COLO668 (cell line): ENCODE measurements around the gene IDE.
"Not testable (repeated sequence)": the region's sequence is repeated elsewhere in the genome, so short reads cannot be mapped to it uniquely, and the experiment has no call there.

Experiments used
- DNase-seq: peaks from one replicate; lab custom pipeline; 2025; ENCODE audit not compliant: unreplicated experiment; lab: John Stamatoyannopoulos, UW

The IDE gene

DNA sequence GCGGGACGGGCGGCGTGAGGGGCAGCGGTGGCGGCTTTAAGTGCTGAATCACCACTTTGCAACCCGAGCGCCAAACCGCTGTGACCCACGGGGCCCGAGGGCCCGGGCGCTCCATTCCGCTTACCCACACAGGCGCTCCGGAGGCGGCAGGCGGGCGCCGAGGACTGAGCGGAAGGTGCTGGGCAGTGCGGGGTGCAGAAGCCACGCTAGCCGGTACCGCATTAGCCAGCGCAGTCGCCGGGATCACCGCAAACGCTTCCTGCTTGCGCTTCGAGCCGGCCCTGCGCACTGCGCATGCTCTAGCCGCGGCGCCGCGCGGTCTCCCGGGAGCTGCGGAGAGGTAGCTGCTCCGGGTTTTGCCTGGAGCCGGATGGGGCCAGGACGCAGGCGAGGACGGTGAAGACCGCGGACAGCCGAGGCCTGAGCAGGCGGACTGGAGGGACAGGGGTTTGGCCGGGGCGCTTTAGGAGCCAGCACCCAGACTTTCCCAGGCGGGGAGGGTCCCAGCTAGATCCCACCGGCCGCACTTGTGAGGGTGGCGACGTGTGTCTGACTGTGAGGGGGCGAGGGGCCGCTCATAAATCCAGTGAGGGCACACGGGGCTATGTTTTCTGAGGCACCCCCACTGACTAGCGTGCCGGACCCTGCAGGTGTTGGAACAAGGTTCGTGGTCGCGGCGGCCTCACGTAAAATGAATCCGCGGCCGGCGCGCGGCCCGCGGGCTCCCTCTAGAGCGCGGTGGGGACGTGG, at the start of gene IDE:
Gene IDE, minus strand, starts transcription at position 296 of the 750 bp plus-strand sequence. Its CDS starts 74 bp downstream, at position 222.
- DNase-seq: peak; percentile 87

DNA sequence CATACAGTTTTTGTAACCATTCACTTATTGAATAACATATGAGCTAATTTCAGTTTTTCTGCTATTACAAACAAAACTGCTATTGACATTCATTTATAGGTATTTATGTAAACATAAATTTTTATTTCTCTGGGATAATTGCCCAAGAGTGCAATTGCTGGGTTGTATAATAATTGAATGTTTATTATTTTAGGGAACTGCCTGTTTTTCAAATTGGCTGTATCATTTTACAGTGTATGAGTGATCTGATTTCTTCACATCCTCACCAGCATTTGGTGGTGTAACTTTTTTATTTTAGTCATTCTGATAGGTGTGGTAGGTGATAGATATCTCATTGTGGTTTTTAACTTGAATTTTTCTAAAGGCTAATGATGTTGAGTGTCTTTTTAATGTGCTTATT, 45.5 kb upstream of the IDE start:
- DNase-seq: no peak

DNA sequence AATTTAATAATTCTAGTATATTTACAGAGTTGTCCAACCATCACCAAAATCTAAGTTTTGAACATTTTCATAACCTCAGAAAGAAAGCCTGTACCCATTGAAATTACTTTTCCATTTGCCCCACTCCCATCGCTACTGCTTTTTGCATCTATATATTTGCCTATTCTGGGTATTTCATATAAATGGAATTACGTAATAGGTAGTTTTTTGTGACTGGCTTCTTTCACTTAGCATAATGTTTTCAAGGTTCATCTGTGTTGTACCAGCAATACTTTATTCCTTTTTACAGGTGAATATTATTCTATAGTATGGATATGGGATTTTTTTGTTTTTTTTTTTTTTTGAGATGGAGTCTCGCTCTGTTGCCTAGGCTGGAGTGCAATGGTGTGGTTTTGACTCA, 41.6 kb upstream of the IDE start:
- no peak for DNase-seq

DNA sequence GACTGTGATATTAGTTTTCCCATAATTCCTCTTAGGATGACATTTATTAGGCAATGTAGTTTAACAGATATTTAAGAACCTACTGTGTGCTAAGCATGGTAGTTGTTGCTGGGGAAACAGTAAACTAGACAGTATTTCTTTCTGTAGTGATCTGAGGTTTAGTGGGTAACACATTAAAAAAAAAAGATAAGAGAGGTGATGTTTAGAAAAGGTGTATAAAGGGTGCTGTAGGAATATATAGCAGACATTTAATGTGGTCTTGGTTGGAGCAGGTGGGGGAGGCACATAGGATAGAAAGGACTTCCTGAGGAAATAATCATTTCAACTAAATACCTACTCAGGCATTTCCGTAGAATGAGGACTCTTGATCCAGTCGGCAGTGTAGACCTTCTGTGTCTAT, 30.9 kb upstream of the IDE start:
- no peak for DNase-seq

DNA sequence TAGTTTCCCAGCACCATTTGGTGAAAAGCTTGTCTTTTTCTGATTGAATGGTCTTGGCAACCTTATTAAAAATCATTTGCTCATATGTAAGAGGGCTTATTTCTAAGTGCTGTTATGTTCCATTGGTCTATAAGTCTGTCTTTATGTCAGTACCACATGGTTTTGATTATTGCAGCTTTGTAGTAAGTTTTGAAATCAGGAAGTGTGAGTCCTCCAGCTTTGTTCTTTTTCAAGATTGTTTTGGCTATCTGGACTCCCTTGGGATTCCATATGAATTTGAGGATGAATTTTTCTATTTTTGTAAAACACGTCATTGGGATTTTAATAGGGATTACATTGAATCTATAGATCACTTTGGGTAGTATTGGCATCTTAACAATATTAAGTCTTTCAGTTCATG, 24.4 kb upstream of the IDE start:
- no peak for DNase-seq

DNA sequence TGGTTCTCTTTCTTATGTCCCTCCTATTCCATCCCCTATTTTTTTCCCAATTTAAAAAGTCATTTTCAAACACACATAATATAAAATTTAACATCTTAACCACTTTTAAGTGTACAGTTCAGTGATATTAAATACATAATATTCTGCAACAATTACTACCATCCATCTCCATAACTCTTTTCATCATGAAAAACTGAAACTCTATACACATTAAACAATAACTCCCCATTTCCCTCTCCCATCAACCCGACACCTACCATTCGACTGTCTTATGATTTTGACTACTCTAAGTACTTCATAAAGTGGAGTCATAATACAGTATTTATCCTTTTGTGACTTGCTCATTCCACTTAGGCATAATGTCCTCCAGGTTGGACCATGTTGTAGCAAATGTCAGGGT, 21.6 kb upstream of the IDE start:
- no peak for DNase-seq

DNA sequence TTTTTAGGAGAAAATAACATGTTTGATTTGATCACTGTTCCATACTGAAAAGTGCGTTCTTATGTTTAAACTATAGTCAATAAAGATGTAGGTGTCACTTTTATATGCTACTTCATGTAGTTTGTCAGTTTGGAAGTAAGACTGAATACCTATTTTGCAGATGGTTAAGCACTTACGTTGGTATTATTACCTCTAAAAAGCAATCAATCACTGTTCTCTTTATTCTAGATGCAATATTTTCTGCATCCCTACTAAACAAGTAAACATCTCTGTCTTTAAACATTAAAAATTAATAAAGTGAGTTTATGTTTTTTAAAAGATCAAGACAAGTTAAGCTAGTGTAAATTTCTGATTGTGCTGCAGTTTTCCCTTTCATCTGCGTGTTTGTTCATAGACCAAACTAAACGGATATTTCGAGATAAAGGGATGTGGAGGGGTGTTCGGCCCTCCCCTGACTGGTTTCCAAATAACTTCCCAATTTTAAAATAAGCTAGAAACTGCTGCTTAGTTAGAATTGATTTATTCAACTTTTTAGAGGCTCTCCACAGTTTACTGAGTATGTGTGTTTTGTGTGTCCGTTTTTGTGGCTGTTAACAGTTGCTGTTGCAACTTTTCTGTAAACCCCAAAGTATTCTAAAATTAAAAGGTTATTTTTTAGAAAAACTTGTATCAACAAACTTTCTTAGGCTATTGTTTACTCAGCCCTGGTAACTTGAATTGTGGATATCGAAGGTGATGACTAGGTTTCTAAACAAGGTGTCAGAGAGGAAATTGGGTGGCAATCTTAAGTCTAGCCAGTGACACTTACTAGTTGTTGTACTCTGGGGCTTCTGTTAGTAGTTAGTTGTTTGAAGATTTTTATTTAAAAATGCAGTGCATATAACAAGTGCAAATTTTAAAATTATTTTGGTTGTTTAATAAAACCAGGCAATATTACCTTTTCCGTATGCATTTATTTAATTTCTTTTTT, 20.0 kb upstream of the IDE start:
- no peak for DNase-seq

DNA sequence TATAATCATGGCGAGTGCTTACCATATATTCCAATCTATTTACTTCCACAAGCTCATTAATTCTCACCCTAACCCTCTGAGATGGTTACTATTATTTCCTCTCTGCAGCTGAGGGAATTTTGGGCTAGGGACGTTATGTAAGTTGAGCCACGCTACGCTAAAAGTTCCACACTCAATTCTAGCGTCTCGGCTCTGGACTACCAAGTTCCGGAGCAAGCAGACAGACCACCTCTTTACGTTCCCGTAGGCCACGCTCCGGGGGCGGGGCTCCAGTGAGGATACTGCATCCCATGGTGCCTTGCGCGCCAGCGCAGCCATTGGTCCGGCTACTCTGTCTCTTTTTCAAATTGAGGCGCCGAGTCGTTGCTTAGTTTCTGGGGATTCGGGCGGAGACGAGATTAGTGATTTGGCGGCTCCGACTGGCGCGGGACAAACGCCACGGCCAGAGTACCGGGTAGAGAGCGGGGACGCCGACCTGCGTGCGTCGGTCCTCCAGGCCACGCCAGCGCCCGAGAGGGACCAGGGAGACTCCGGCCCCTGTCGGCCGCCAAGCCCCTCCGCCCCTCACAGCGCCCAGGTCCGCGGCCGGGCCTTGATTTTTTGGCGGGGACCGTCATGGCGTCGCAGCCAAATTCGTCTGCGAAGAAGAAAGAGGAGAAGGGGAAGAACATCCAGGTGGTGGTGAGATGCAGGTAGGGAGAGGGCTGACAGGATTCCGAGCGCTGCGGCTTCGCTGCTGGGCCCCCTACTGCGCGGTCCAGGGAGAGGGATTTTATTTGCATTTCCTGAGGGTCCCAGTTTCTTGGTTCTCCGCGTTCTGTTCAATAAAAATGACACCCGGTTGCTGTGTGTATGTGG, 19.1 kb upstream of the IDE start, which contains the start of gene KIF11:
Gene KIF11, plus strand, starts transcription at position 370 of the 858 bp plus-strand sequence. Its CDS starts 246 bp downstream, at position 616.
- DNase-seq: peak; percentile 97

DNA sequence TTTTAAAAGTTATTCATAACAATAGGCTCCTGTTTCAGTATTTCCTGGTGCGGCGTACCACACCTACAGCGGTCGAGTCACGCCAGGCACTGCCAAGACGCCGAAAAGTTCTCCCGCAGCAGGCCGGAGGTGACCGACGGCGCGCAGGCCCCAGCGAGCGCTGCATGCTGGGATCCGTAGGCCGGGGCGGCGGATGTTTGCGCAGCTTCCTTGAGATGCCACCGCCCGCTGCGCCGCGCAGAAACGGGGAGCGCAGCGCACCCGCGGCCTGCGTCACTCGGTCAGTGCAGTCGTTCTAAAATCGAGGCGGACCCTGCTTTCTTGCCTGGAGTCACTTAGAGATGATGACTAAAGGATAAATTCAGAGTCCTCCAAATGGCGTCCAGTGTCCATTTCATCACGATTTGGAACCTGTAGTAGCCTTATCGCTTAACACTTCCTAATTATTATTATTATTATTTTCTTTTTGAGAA, 17.7 kb upstream of the IDE start:
- peak; percentile 91 for DNase-seq

DNA sequence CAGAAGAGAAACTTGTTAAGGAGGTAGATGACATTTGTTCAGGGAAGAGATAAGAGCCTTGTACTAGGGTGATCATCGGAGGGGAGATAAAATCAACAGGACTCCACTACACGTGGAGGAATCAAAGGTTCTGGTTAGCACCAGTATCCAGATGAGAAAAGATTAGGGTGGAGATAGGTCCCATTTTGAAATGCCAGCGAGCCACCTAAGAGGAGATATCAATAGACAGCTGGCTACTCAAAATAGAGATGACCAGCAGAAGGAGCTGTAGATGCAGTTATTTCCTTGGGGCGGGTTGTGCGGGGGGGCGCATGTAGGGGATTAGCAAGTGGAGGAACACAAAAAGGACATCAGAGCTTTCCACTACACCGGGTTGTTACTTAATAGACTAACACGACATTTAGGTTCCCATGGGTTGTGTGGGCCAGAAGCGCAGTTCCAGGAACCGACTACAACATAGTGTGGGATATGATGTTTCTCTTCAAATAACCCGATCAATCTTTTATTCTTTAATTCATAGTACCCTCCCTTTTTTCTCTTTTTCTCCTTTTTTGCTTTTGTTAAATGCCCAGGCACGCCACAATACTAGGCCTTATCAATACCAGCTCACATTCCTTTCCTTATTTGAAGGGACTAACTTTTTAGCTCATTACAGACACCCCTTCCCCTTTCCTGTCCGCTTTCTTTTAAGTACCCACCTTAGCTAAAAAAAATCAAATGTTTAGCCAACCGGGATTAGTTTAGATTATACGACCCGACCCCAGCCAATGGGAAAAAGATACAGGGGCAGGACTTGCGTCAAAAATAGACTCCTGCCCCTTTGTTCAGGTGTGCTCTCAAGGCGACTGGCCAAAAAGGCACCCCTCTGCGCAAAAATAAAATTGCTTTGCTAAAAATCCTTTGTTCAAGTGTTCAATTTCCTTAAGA, 17.0 kb upstream of the IDE start:
- DNase-seq: no peak

DNA sequence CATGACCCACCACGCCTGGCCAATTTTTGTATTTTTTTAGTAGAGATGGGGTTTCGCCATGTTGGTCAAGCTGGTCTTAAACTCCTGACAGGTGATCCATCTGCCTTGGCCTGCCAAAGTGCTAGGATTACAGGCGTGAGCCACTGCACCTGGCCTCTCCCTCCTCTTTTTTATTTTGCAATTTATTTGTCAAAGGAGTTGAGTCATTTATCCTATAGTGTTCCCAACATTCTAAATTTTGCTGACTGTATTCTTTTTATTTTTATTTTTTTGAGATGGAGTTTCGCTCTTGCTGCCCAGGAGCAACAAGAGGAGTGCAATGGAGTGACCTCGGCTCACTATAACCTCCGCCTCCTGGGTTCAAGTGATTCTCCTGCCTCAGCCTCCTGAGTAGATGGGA, 8.5 kb upstream of the IDE start:
- DNase-seq: not testable (repeated sequence)

DNA sequence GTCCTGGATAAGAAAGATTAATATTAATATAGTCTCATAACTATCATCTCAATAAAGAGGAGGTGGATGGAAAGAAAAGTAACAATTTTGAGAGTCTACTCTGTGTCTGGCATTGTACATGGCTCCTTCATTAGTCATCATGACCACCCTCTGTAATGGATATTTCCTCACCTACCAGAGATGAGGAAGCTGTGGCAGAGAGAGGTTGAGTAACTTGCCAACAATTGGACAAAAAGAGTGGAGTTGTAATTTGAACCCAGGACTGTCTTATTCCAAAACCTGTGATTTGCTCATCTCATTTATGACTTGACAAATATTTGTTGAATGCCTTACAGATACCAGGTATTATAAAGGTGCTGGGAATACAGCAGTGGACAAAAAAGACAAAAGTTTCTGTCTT, 2.1 kb upstream of the IDE start:
- DNase-seq: no peak

DNA sequence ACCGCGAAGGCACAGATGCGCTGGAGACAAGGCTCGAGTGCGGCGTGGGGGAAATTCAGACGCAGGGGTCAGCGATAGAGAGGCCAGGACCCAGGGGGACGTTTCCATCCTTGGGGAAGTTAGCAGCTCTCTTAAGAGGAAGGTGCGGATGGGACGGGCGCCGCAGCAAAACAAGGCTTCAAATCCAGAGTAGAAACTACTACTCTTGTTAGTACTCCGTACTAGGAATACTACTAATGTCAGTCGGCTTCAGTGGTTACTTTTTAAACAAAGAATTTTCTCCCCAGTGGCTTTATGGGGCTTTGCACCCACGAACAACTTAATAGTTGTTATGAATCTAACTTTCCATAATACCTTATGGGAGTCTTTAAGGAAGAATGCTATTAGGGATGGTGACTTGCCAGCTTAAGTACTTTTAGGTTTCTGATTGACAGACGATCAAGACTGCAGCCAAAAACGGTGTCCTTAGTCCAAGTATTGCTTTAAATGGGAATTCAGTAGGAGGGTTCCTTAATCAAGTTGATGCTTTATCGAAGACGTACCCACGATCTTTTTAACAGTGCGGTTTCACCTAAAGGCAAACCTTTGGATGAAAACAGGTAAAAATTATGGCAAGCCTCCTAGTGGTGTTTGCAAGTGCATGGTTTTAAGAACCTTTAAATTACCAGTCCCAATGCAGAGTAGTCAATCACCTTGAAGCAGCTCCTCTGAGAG, 812 bp upstream of the IDE start:
- DNase-seq: no peak

DNA sequence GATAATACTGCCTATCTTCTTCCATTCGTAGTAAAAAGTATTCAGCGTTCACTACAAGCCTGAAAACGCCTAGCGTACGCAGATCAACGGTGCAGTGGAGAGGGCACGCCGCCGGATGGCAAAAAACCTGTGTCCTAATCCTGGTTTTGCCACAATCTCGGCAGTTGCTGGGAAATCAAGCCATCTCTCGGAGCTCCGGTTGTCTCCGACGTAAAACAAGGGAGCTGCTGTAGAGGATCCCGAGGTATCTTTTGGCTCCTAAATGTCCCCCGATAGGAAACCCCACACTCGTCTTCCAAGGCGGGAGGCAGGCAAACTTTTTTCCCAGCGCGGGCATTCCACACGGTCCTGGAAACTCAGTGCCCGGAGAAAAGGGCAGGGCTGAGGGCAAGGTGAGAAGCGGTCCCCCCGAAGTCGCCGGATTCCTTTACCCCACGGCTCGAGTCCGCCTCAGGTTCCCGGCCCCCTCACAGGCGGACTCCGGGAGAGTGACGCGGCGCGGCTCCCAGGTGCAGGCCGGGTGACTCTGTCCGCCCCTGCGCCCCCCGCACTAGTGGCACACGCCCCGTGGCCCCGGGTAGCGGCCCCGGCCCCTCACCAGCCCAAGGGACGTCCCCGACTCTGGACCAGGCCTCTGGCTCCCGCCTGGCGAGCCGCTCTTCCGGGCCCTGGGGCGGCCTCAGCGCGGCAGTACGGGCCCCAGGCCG, 649 bp downstream of the IDE start:
- DNase-seq: peak; percentile 19

DNA sequence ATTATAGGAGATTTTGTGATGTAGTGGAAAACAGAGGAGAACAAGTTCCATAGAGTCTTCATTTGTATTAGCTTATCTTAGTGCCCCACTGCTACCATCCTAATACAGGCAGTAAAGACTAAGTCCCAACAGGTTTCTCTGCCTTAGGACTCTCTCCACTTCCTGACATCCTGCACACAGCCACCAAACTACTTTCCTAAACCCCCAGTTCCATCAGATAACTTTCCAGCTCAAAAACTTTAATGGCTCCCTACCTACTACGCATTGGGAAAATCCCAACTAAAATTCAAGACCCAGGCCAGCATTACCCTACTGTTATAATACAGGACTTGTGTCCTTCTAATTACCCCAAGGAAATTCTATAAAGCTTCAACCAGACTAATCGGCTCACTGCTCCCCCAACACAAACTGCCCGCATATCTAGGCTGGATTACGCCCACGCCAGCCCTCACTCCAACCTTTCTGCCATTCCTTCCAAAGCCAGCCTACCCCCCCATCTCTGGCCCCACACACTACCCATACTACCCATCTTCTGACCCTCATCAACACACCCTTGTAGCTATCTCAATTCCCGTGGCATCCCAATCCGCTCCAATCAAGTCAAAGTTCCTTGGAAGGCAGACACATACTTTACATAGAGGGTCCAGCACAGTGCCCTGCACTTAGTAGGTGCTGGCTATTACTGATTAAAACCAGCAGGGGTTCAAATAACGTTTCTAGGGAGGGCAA, 1.4 kb downstream of the IDE start:
- no peak for DNase-seq

DNA sequence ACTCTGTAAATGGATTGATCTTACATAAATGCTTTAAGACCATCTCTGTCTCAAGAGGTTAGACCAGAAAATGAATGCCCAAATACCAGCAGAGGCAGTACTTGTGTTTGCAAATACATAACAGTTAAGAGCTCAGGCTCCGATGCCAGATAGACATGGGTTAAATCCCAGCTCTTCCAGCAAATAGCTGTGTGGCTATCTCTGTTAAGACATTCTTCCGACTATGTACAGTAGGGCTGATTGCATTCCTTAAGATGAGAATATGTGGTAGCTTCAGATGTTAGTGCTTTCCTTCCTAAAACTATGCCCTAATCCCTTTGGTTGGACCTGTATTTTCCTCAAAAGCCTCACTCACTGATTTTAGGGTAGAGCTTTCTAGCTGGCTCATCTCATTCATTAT, 2.2 kb downstream of the IDE start:
- DNase-seq: no peak

DNA sequence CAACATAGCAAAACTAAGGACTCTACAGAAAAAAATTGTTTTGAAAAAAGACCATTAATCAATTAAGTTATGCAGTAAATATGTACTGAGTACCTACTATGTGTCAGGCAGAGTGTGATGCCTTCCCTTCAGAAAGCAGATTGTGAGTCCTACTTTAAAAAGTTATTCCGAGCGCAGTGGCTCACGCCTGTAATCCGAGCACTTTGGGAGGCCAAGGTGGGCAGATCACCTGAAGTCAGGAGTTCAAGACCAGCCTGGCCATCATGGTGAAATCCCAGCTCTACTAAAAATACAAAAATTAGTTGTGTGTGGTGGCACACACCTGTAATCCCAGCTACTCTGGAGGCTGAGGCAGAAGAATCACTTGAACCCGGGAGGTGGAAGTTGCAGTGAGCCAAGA, 4.2 kb downstream of the IDE start:
- DNase-seq: not testable (repeated sequence)

DNA sequence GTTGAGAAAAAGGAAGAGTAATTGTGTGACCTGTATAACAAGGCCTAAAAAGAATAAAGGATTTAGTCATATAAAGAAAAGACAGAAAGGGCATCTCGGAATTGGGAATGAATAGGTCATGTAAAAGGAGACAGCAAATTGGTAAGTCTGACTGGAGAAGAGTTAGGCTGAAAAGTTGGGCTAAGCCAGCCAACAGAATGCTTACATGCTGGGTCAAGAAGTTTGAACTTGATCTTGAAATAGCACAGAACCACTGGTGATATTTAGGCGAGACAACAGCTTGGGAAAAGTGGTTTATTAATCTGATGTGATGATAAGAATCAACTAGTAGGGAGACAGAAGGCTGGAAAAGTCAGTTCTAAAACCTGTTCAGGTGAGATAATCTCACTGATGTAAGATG, 4.8 kb downstream of the IDE start:
- no peak for DNase-seq
